OCI-LY3 (cell line): Measurements from ENCODE around the gene MB21D2.

Experiments used
- H2AFZ ChIP-seq: fragments of 200-600, 300-600 bp; shearing (Covaris generic); 2 replicates; pipeline ENCODE4 v1.6.0; 2014; ENCODE audit warnings: antibody characterized with exemption, low read depth, low read length
- H3K27ac ChIP-seq: fragments of 200-600, 300-600 bp; sonication (generic); 2 replicates; pipeline ENCODE4 v1.5.1; 2014; ENCODE audit warnings: mild to moderate bottlenecking, low read length, moderate library complexity, mixed read lengths
- H3K27me3 ChIP-seq: fragments of 200-600, 300-600 bp; sonication (generic); 2 replicates; pipeline ENCODE4 v1.6.1; 2014; ENCODE audit warnings: low read depth, low read length, mixed read lengths
- H3K36me3 ChIP-seq: fragments of 200-600, 300-600 bp; sonication (generic); replicated peaks from 2 replicates; pipeline ENCODE3; 2014; ENCODE audit warnings: low read depth, low read length, mixed read lengths
- H3K4me1 ChIP-seq: fragments of 300-600, 200-600 bp; sonication (generic); 2 replicates; pipeline ENCODE4 v1.6.1; 2014; ENCODE audit warnings: low read length, mixed read lengths
- H3K4me2 ChIP-seq: fragments of 200-600, 300-600 bp; sonication (generic); 2 replicates; pipeline ENCODE4 v1.6.1; 2014; ENCODE audit warnings: low read length, mixed read lengths
- H3K4me3 ChIP-seq: fragments of 300-600, 200-600 bp; sonication (generic); 2 replicates; pipeline ENCODE4 v1.5.1; 2014; ENCODE audit warnings: antibody characterized with exemption, mild to moderate bottlenecking, low read length, moderate library complexity
- H3K79me2 ChIP-seq: fragments of 300-600, 200-600 bp; shearing (Covaris generic); 2 replicates; pipeline ENCODE4 v1.6.1; 2014; ENCODE audit warnings: mild to moderate bottlenecking, low read length, mixed read lengths
- H3K9ac ChIP-seq: fragments of 300-600, 200-600 bp; shearing (Covaris generic); 2 replicates; pipeline ENCODE4 v1.6.0; 2014; ENCODE audit warnings: mild to moderate bottlenecking, low read length, moderate library complexity
- H3K9me3 ChIP-seq: fragments of 200-600, 300-600 bp; shearing (Covaris generic); 2 replicates; pipeline ENCODE4 v1.6.1; 2014; ENCODE audit warnings: low read length, mixed read lengths; ENCODE audit not compliant: insufficient read depth
- H4K20me1 ChIP-seq: fragments of 200-600, 300-600 bp; sonication (generic); 2 replicates; pipeline ENCODE4 v1.6.1; 2016; ENCODE audit warnings: low read length, mixed read lengths; ENCODE audit not compliant: insufficient read depth
- EZH2phosphoT487 ChIP-seq: fragments of 200-600 bp; shearing (Covaris generic); IDR thresholded peaks from 2 replicates; pipeline ENCODE4 v1.6.1; 2018; ENCODE audit warnings: antibody characterized with exemption, mixed run types, low read depth
- TF ChIP-seq, protein P1 (sequence below): fragments of 200-600, 300-600 bp; sonication (generic); IDR thresholded peaks from 2 replicates; pipeline ENCODE4 v1.5.1; 2014; ENCODE audit warnings: antibody characterized with exemption, low read length, low read depth

Gene MB21D2

GRCh38 chr3:192825657-192826200, 91.9 kb downstream of the MB21D2 start:
- H3K36me3 ChIP-seq: no peaks in the 10 kb centered on the region
- H3K4me1 ChIP-seq: peaks cover 12% of the 10 kb centered on the region
- H3K4me2 ChIP-seq: no peak overlapping the region
- no peak overlapping the region for H3K9ac ChIP-seq
- no peaks in the 10 kb centered on the region for H3K27me3 ChIP-seq
- no peak overlapping the region for H2AFZ ChIP-seq
- H3K4me3 ChIP-seq: no peak overlapping the region
- TF ChIP-seq, protein P1, sequence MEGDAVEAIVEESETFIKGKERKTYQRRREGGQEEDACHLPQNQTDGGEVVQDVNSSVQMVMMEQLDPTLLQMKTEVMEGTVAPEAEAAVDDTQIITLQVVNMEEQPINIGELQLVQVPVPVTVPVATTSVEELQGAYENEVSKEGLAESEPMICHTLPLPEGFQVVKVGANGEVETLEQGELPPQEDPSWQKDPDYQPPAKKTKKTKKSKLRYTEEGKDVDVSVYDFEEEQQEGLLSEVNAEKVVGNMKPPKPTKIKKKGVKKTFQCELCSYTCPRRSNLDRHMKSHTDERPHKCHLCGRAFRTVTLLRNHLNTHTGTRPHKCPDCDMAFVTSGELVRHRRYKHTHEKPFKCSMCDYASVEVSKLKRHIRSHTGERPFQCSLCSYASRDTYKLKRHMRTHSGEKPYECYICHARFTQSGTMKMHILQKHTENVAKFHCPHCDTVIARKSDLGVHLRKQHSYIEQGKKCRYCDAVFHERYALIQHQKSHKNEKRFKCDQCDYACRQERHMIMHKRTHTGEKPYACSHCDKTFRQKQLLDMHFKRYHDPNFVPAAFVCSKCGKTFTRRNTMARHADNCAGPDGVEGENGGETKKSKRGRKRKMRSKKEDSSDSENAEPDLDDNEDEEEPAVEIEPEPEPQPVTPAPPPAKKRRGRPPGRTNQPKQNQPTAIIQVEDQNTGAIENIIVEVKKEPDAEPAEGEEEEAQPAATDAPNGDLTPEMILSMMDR: no peak
- TF ChIP-seq EZH2phosphoT487: no peak
- no peaks in the 10 kb centered on the region for H4K20me1 ChIP-seq
- no peaks in the 10 kb centered on the region for H3K9me3 ChIP-seq
- H3K27ac ChIP-seq: no peak overlapping the region
- H3K79me2 ChIP-seq: no peaks in the 10 kb centered on the region

DNA sequence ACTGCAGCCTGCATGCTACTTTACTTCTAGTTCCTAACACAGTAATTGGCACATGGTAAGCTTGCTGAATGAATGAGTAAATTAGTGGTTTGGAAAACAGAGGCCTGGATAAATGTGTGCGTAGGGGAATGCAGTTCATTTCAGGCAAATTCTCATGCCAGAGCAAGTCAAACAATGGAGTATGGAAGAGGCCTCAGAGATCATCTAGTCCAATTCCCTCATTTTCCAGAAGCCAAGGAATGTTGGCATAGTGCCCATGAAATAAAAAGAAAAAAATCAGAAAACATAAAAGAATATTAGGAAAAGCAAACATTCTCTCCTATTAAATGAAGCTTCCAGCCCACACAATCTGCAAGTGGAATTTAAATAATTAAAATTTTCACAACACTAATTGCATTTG, 92.4 kb downstream of the MB21D2 start:
- Histone ChIP-seq H3K4me3 (no peak overlapping the region), H3K79me2 (no peaks in the 10 kb centered on the region), H3K27ac (no peak overlapping the region), H3K9me3 (no peaks in the 10 kb centered on the region), H2AFZ (no peak overlapping the region), H3K4me1 (peaks cover 7% of the 10 kb centered on the region), H3K9ac (no peak overlapping the region), H3K27me3 (no peaks in the 10 kb centered on the region), H3K4me2 (no peak overlapping the region), H3K36me3 (no peaks in the 10 kb centered on the region), H4K20me1 (no peaks in the 10 kb centered on the region)
- TF ChIP-seq EZH2phosphoT487: no peak
- TF ChIP-seq, protein P1: no peak

DNA sequence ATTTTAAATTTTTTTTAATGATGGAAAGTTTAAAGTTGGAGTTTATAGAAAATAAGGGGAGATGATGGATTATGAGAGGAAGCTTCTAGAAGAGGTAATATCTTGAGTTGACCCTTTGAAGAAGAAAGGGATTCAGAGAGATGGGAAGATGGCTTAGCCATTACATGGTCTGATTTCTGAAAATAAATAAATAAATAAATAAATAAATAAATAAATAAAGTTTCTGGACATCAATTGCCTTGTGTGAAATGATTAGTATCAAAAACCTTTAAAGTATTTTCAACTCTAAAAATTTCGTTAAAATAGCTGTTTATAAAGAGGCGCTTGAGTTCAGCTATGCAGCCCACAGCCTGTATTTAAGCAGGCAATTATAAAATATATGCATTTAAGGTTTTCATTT, 93.3 kb downstream of the MB21D2 start:
- H3K27ac ChIP-seq: no peak overlapping the region
- TF ChIP-seq EZH2phosphoT487: no peak
- TF ChIP-seq, protein P1: no peak
- H3K9ac ChIP-seq: no peak overlapping the region
- no peak overlapping the region for H3K4me2 ChIP-seq
- H3K4me1 ChIP-seq: peaks cover 12% of the 10 kb centered on the region
- no peak overlapping the region for H2AFZ ChIP-seq
- H3K36me3 ChIP-seq: no peaks in the 10 kb centered on the region
- no peaks in the 10 kb centered on the region for H4K20me1 ChIP-seq
- no peaks in the 10 kb centered on the region for H3K79me2 ChIP-seq
- H3K4me3 ChIP-seq: no peak overlapping the region
- H3K9me3 ChIP-seq: no peaks in the 10 kb centered on the region
- H3K27me3 ChIP-seq: no peaks in the 10 kb centered on the region

DNA sequence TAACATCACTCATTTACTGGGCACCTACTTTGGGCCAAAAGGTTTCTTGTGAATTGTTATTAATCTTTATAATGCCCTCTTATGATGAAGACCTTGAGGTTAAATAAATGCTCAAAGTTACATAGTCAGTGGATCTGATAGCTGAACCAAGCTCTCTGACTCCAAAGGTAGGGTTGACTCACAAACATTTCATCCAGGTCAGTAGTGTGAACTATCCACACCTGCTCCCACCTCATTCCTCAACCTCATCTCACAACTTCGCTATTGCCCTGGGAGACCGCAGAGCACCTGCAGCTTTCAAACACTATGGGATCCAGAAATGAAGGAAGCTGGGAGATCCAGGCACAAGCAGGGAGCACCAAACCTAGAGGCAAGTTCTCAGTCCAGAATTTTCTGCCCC, 96.5 kb downstream of the MB21D2 start:
- Histone ChIP-seq H3K9me3 (no peaks in the 10 kb centered on the region), H2AFZ (no peak overlapping the region)
- TF ChIP-seq, protein P1: no peak
- TF ChIP-seq EZH2phosphoT487: no peak

More for the DNA sequence above, 96.5 kb downstream of the MB21D2 start:
- Histone ChIP-seq H3K9ac (no peak overlapping the region), H4K20me1 (no peaks in the 10 kb centered on the region), H3K4me1 (peaks cover 22% of the 10 kb centered on the region), H3K79me2 (no peaks in the 10 kb centered on the region), H3K27ac (no peak overlapping the region), H3K27me3 (no peaks in the 10 kb centered on the region), H3K4me3 (no peak overlapping the region), H3K4me2 (no peak overlapping the region), H3K36me3 (no peaks in the 10 kb centered on the region)
